Fibroblast of lung (primary cell): ENCODE data around the gene BLOC1S6.

Experiments used
- CTCF ChIP-seq, 2 donors: IDR thresholded peaks in 1 of 2; conservative IDR thresholded peaks in 1 of 2; 1 replicate in 1 of 2; 2 replicates in 1 of 2; pipeline ENCODE4 v1.5.1; 2011 to 2012; ENCODE audit warnings: low read length in 2 of 2, control low read depth in 1 of 2, inconsistent platforms in 1 of 2, low read depth in 1 of 2, mild to moderate bottlenecking in 1 of 2
- EZH2 ChIP-seq: IDR thresholded peaks from 2 replicates; pipeline ENCODE4 v1.5.1; 2012; ENCODE audit warnings: low read length, control low read depth, mild to moderate bottlenecking; ENCODE audit errors: missing control alignments

- TF ChIP-seq CTCF (conservative IDR thresholded peaks at IDR 0.05 in 1 of 2, IDR thresholded peaks at IDR 0.05 in 1 of 2; ENCODE audit: low read depth in 1 of 2, low read length in 2 of 2), result no peak
- TF ChIP-seq EZH2, result no peak
These were observed 36.7 kb upstream of the BLOC1S6 start for GRCh38 chr15:45550436-45550835.
